Lung (tissue), 12 donors: Measurements from ENCODE around the gene DCLK2. TPM values are rescaled to one million over a fixed set of nuclear protein-coding genes. Genes with fewer than 3 reads are reported as not detected.
A peak's percentile ranks its signal among the peaks of the same experiment; 100 is the strongest.

Source experiments
- ATAC-seq: fragments of 200-7000 bp; cut with Tn5 transposase; one replicate; pipeline ENCODE4 v1.9.1; 2020; ENCODE audit warnings: moderate number of reproducible peaks; ENCODE audit not compliant: insufficient read depth, low FRiP score
- DNase-seq, 3 donors: peaks; one replicate each; pipeline ENCODE4 v3.0.0-alpha.2; 2013 to 2017
- H3K27ac ChIP-seq, 2 donors: one replicate each; pipeline ENCODE4 v1.5.1; 2013; ENCODE audit warnings: mild to moderate bottlenecking in 2 of 2, moderate library complexity in 2 of 2, control low read depth in 1 of 2, inconsistent platforms in 1 of 2, low read depth in 1 of 2, low read length in 1 of 2
- H3K27me3 ChIP-seq, 3 donors: one replicate each; pipeline ENCODE4 v1.5.1; 2013; ENCODE audit warnings: low read length in 2 of 3; ENCODE audit not compliant: control insufficient read depth in 3 of 3, insufficient read depth in 3 of 3
- H3K36me3 ChIP-seq, 4 donors: one replicate each; pipeline ENCODE4 v1.5.1; 2013; ENCODE audit warnings: low read length in 4 of 4, mild to moderate bottlenecking in 1 of 4, moderate library complexity in 1 of 4; ENCODE audit not compliant: control insufficient read depth in 4 of 4, insufficient read depth in 4 of 4
- H3K4me1 ChIP-seq, 5 donors: one replicate each; pipeline ENCODE4 v1.5.1; 2013; ENCODE audit warnings: low read length in 5 of 5, mild to moderate bottlenecking in 2 of 5, moderate library complexity in 1 of 5; ENCODE audit not compliant: control insufficient read depth in 5 of 5, insufficient read depth in 5 of 5
- H3K4me3 ChIP-seq: one replicate; pipeline ENCODE4 v1.5.1; 2013; ENCODE audit warnings: mild to moderate bottlenecking, control low read depth, moderate library complexity
- H3K9ac ChIP-seq, 2 donors: one replicate each; pipeline ENCODE4 v1.5.1; 2013; ENCODE audit warnings: low read length in 2 of 2, control low read depth in 1 of 2; ENCODE audit not compliant: insufficient read depth in 1 of 2
- H3K9me3 ChIP-seq, 4 donors: one replicate each; pipeline ENCODE4 v1.5.1; 2013; ENCODE audit warnings: low read length in 3 of 4, mild to moderate bottlenecking in 1 of 4, moderate library complexity in 1 of 4; ENCODE audit not compliant: control insufficient read depth in 4 of 4, insufficient read depth in 3 of 4
- CTCF ChIP-seq: IDR thresholded peaks from 2 replicates; pipeline ENCODE4 v1.5.1; 2012; ENCODE audit warnings: mild to moderate bottlenecking; ENCODE audit errors: control extremely low read depth, extremely low read depth
- WGBS, 2 donors: extraction: QIAGEN DNeasy Blood & Tissue Kit; methylation state at CpG; one replicate each; pipeline ENCODE4 v1.1.7; 2013; 5-methylcytosine and 5-hydroxymethylcytosine counted together
- polyA plus RNA-seq, 2 donors: library from polyadenylated mRNA; stranded (reverse); fragments of 200-250 nt; gene quantifications; one replicate each; pipeline ENCODE4 v1.2.1, GENCODE V29; 2013
- total RNA-seq, 2 donors: library from RNA; depleted of rRNA in 1 of 2; stranded (reverse); fragments of >200 nt in 1 of 2; gene quantifications; one replicate each; pipeline ENCODE4 v1.2.1, GENCODE V29; 2014 to 2021
- donor health status: control.
- donor health status: control.
- donor health status: Bipolar disorder and iron deficiency.
- donor health status: healthy.
- donor health status: DM: yes; HTN: yes; CAD: no.

The DCLK2 gene
- total and polyA plus RNA-seq, 4 donors = 1.4 to 11.8 (median 2.7) TPM

GRCh38 chr4:150207871-150208270 lies 129.6 kb downstream of the DCLK2 start:
- 95 to 98% methylated on average over 2 of the region's 2 CpGs for WGBS, 2 donors
- H3K9ac ChIP-seq = no peak overlapping the region
- H3K4me1 ChIP-seq = peaks cover 0 to 14% (median 4%) of the 10 kb centered on the region in 5 donors
- DNase-seq (no peak), ATAC-seq (no peak)
- H3K4me3 ChIP-seq = no peak overlapping the region
- no peaks in the 10 kb centered on the region for H3K9me3 ChIP-seq
- peaks cover 0 to 5% (median 0%) of the 10 kb centered on the region in 4 donors for H3K36me3 ChIP-seq
- no peaks in the 10 kb centered on the region for H3K27me3 ChIP-seq
- TF ChIP-seq CTCF = no peak
- no peak overlapping the region for H3K27ac ChIP-seq

GRCh38 chr4:150209140-150209829 lies 131.0 kb downstream of the DCLK2 start:
- Histone ChIP-seq H3K9me3 (no peaks in the 10 kb centered on the region), H3K4me1 (peaks cover 0 to 14% (median 4%) of the 10 kb centered on the region in 5 donors), H3K4me3 (no peak overlapping the region), H3K27ac (no peak overlapping the region), H3K9ac (no peak overlapping the region), H3K36me3 (no peaks in the 10 kb centered on the region), H3K27me3 (no peaks in the 10 kb centered on the region)
- peak; percentile 28 for TF ChIP-seq CTCF
- DNase-seq (peak; percentile 49 to 71 (median 65)), ATAC-seq (no peak)
- 80 to 85% methylated on average over 6 of the region's 6 CpGs for WGBS, 2 donors

GRCh38 chr4:150211016-150211415 lies 132.8 kb downstream of the DCLK2 start:
- WGBS, 2 donors = 91 to 96% methylated on average over 6 of the region's 6 CpGs
- Histone ChIP-seq H3K9ac (no peak overlapping the region), H3K36me3 (no peaks in the 10 kb centered on the region), H3K27me3 (no peaks in the 10 kb centered on the region), H3K9me3 (no peaks in the 10 kb centered on the region), H3K4me3 (no peak overlapping the region), H3K27ac (no peak overlapping the region), H3K4me1 (peaks cover 0 to 14% (median 4%) of the 10 kb centered on the region in 5 donors)
- ATAC-seq = no peak
- no peak for TF ChIP-seq CTCF
- DNase-seq = no peak
